ENCODE results near the gene HAUS7.

HAUS7 gene

GRCh38 chrX:153493085-153493484 lies 22.7 kb upstream of the HAUS7 start:
- H3K27ac ChIP-seq (replicated peaks): no peak overlapping the region
- no peak overlapping the region for H3K4me3 ChIP-seq (replicated peaks; ENCODE audit: insufficient read depth, low read length)
- no peaks in the 10 kb centered on the region for H3K27me3 ChIP-seq (ENCODE audit: insufficient read depth, poor library complexity, severe bottlenecking)
- DNase-seq (ENCODE audit: low read depth in 1 of 2, low spot score in 1 of 2): no peak
- TF ChIP-seq GABPA (IDR thresholded peaks at IDR 0.05; ENCODE audit: low read depth): no peak
- TF ChIP-seq POLR2AphosphoS5 (IDR thresholded peaks at IDR 0.05; ENCODE audit: low read depth): no peak
- no peak for TF ChIP-seq REST (IDR thresholded peaks at IDR 0.05; ENCODE audit: insufficient replicate concordance, low read depth)
- no peak for TF ChIP-seq CTCF (IDR thresholded peaks at IDR 0.05; ENCODE audit: insufficient read depth, low read length)
- no peak for TF ChIP-seq SPI1 (IDR thresholded peaks at IDR 0.05; ENCODE audit: borderline replicate concordance, low read depth)

- Histone ChIP-seq H3K4me3 (replicated peaks; ENCODE audit: insufficient read depth, low read length) (no peak overlapping the region), H3K27me3 (ENCODE audit: insufficient read depth, poor library complexity, severe bottlenecking) (no peaks in the 10 kb centered on the region), H3K27ac (replicated peaks) (no peak overlapping the region)
- TF ChIP-seq POLR2AphosphoS5 (IDR thresholded peaks at IDR 0.05; ENCODE audit: low read depth) (no peak), CTCF (IDR thresholded peaks at IDR 0.05; ENCODE audit: insufficient read depth, low read length) (no peak), REST (IDR thresholded peaks at IDR 0.05; ENCODE audit: insufficient replicate concordance, low read depth) (no peak), GABPA (IDR thresholded peaks at IDR 0.05; ENCODE audit: low read depth) (no peak), SPI1 (IDR thresholded peaks at IDR 0.05; ENCODE audit: borderline replicate concordance, low read depth) (no peak)
- no peak for DNase-seq (ENCODE audit: low read depth in 1 of 2, low spot score in 1 of 2)
Measured at GRCh38 chrX:153492543-153492942, 22.2 kb upstream of the HAUS7 start.

GRCh38 chrX:153491918-153492317 lies 21.5 kb upstream of the HAUS7 start:
- Histone ChIP-seq H3K27me3 (ENCODE audit: insufficient read depth, poor library complexity, severe bottlenecking) (no peaks in the 10 kb centered on the region), H3K27ac (replicated peaks) (no peak overlapping the region), H3K4me3 (replicated peaks; ENCODE audit: insufficient read depth, low read length) (no peak overlapping the region)
- DNase-seq (ENCODE audit: low read depth in 1 of 2, low spot score in 1 of 2): no peak
- TF ChIP-seq SPI1 (IDR thresholded peaks at IDR 0.05; ENCODE audit: borderline replicate concordance, low read depth): no peak
- TF ChIP-seq GABPA (IDR thresholded peaks at IDR 0.05; ENCODE audit: low read depth): no peak
- TF ChIP-seq REST (IDR thresholded peaks at IDR 0.05; ENCODE audit: insufficient replicate concordance, low read depth): no peak
- TF ChIP-seq CTCF (IDR thresholded peaks at IDR 0.05; ENCODE audit: insufficient read depth, low read length): no peak
- no peak for TF ChIP-seq POLR2AphosphoS5 (IDR thresholded peaks at IDR 0.05; ENCODE audit: low read depth)

Measured in HL-60 (cell line).